Measurements from ENCODE around the gene SEMA6A.

The SEMA6A gene

DNA sequence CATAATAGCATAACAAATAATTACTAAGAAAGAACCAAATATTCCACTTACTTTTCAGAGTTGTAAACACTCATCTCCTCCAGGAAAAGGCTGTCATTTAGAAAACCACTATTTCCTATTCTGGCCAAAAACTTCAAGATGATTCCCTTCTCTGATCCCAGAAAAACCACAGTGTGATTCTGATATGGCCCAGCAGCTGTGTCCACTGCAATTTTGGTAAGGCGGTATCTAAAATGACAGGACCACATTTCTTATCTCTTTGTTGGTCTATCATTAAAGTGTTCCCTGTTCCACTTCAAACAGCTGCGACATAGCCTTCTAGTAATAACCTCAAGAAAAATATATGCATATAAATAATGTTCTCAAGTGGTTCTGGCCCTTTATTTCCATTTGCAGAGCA is 96.1 kb downstream of the SEMA6A start:
- TF ChIP-seq GLIS3 (CRISPR knock-in tag; IDR thresholded peaks at IDR 0.05), result no peak
- no peak for TF ChIP-seq OSR1 (CRISPR knock-in tag; IDR thresholded peaks at IDR 0.05)
- TF ChIP-seq SNAI2 (CRISPR knock-in tag; IDR thresholded peaks at IDR 0.05), result no peak
- TF ChIP-seq, protein P1, sequence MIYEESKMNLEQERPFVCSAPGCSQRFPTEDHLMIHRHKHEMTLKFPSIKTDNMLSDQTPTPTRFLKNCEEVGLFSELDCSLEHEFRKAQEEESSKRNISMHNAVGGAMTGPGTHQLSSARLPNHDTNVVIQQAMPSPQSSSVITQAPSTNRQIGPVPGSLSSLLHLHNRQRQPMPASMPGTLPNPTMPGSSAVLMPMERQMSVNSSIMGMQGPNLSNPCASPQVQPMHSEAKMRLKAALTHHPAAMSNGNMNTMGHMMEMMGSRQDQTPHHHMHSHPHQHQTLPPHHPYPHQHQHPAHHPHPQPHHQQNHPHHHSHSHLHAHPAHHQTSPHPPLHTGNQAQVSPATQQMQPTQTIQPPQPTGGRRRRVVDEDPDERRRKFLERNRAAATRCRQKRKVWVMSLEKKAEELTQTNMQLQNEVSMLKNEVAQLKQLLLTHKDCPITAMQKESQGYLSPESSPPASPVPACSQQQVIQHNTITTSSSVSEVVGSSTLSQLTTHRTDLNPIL (CRISPR knock-in tag; IDR thresholded peaks at IDR 0.05; ENCODE audit: low read depth), result no peak
- no peak for TF ChIP-seq ZNF70 (CRISPR knock-in tag; IDR thresholded peaks at IDR 0.05)
- no peak for TF ChIP-seq TOX (CRISPR knock-in tag; IDR thresholded peaks at IDR 0.05; ENCODE audit: borderline replicate concordance)
- TF ChIP-seq CSDC2 (CRISPR knock-in tag; IDR thresholded peaks at IDR 0.05), result no peak
- TF ChIP-seq, protein P2, sequence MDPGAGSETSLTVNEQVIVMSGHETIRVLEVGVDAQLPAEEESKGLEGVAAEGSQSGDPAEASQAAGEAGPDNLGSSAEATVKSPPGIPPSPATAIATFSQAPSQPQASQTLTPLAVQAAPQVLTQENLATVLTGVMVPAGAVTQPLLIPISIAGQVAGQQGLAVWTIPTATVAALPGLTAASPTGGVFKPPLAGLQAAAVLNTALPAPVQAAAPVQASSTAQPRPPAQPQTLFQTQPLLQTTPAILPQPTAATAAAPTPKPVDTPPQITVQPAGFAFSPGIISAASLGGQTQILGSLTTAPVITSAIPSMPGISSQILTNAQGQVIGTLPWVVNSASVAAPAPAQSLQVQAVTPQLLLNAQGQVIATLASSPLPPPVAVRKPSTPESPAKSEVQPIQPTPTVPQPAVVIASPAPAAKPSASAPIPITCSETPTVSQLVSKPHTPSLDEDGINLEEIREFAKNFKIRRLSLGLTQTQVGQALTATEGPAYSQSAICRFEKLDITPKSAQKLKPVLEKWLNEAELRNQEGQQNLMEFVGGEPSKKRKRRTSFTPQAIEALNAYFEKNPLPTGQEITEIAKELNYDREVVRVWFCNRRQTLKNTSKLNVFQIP (CRISPR knock-in tag; IDR thresholded peaks at IDR 0.05; ENCODE audit: borderline replicate concordance, low read depth), result no peak
- TF ChIP-seq RARB (CRISPR knock-in tag; IDR thresholded peaks at IDR 0.05), result no peak
- TF ChIP-seq ESRRG (CRISPR knock-in tag; IDR thresholded peaks at IDR 0.05), result no peak
- no peak for TF ChIP-seq ZNF8 (CRISPR knock-in tag; IDR thresholded peaks at IDR 0.05)
- TF ChIP-seq ARNTL (CRISPR knock-in tag; IDR thresholded peaks at IDR 0.05; ENCODE audit: borderline replicate concordance, low read depth), result no peak
- TF ChIP-seq ZFP30 (CRISPR knock-in tag; IDR thresholded peaks at IDR 0.05), result no peak
- no peak for TF ChIP-seq PPARA (CRISPR knock-in tag; IDR thresholded peaks at IDR 0.05; ENCODE audit: borderline replicate concordance)
- no peak for TF ChIP-seq ZFP3 (CRISPR knock-in tag; IDR thresholded peaks at IDR 0.05)
- no peak for TF ChIP-seq TCF4 (CRISPR knock-in tag; IDR thresholded peaks at IDR 0.05; ENCODE audit: borderline replicate concordance)
- TF ChIP-seq CSRNP3 (CRISPR knock-in tag; IDR thresholded peaks at IDR 0.05), result no peak
- no peak for TF ChIP-seq BACH2 (CRISPR knock-in tag; IDR thresholded peaks at IDR 0.05; ENCODE audit: borderline replicate concordance)
- no peak for TF ChIP-seq ZNF565 (CRISPR knock-in tag; conservative IDR thresholded peaks at IDR 0.05; ENCODE audit: low read depth)
- no peak for ATAC-seq

GRCh38 chr5:116476897-116477537 is 97.6 kb downstream of the SEMA6A start:
- TF ChIP-seq TCF4 (CRISPR knock-in tag; IDR thresholded peaks at IDR 0.05; ENCODE audit: borderline replicate concordance), result no peak
- TF ChIP-seq ISL1 (CRISPR knock-in tag; IDR thresholded peaks at IDR 0.05), result no peak
- TF ChIP-seq ESRRG (CRISPR knock-in tag; IDR thresholded peaks at IDR 0.05), result no peak
- TF ChIP-seq ZNF565 (CRISPR knock-in tag; conservative IDR thresholded peaks at IDR 0.05; ENCODE audit: low read depth), result no peak
- no peak for TF ChIP-seq ZNF70 (CRISPR knock-in tag; IDR thresholded peaks at IDR 0.05)
- TF ChIP-seq CSDC2 (CRISPR knock-in tag; IDR thresholded peaks at IDR 0.05), result no peak
- TF ChIP-seq RARB (CRISPR knock-in tag; IDR thresholded peaks at IDR 0.05), result no peak
- ATAC-seq, result no peak

DNA sequence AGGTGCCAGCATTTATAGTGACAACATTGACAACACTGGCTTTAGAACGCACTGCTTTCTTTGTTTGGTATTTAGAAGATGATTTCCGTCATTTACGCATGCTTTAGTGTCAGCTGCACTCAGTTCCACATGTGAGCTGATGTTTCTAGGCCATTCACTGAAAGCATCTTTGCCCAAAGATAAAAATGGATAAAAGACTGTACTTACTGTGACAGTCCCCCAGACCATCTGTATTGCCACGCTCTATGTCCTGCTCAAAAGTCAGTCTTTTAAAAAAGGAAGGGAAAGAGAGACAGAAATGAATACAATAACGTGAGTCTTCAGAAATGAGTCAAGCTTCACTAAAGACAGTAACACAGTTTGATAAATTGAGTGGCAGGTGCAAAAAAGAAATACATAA is 99.3 kb downstream of the SEMA6A start:
- no peak for TF ChIP-seq OSR1 (CRISPR knock-in tag; IDR thresholded peaks at IDR 0.05)
- TF ChIP-seq, protein P3, sequence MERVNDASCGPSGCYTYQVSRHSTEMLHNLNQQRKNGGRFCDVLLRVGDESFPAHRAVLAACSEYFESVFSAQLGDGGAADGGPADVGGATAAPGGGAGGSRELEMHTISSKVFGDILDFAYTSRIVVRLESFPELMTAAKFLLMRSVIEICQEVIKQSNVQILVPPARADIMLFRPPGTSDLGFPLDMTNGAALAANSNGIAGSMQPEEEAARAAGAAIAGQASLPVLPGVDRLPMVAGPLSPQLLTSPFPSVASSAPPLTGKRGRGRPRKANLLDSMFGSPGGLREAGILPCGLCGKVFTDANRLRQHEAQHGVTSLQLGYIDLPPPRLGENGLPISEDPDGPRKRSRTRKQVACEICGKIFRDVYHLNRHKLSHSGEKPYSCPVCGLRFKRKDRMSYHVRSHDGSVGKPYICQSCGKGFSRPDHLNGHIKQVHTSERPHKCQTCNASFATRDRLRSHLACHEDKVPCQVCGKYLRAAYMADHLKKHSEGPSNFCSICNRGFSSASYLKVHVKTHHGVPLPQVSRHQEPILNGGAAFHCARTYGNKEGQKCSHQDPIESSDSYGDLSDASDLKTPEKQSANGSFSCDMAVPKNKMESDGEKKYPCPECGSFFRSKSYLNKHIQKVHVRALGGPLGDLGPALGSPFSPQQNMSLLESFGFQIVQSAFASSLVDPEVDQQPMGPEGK (CRISPR knock-in tag; IDR thresholded peaks at IDR 0.05; ENCODE audit: borderline replicate concordance), result no peak
- no peak for TF ChIP-seq BACH2 (CRISPR knock-in tag; IDR thresholded peaks at IDR 0.05; ENCODE audit: borderline replicate concordance)
- no peak for TF ChIP-seq ZNF565 (CRISPR knock-in tag; conservative IDR thresholded peaks at IDR 0.05; ENCODE audit: low read depth)
- TF ChIP-seq RARB (CRISPR knock-in tag; IDR thresholded peaks at IDR 0.05), result no peak
- no peak for TF ChIP-seq CSDC2 (CRISPR knock-in tag; IDR thresholded peaks at IDR 0.05)
- no peak for TF ChIP-seq ARNTL (CRISPR knock-in tag; IDR thresholded peaks at IDR 0.05; ENCODE audit: borderline replicate concordance, low read depth)
- TF ChIP-seq GLIS3 (CRISPR knock-in tag; IDR thresholded peaks at IDR 0.05), result no peak
- no peak for TF ChIP-seq TCF4 (CRISPR knock-in tag; IDR thresholded peaks at IDR 0.05; ENCODE audit: borderline replicate concordance)
- ATAC-seq, result no peak

DNA sequence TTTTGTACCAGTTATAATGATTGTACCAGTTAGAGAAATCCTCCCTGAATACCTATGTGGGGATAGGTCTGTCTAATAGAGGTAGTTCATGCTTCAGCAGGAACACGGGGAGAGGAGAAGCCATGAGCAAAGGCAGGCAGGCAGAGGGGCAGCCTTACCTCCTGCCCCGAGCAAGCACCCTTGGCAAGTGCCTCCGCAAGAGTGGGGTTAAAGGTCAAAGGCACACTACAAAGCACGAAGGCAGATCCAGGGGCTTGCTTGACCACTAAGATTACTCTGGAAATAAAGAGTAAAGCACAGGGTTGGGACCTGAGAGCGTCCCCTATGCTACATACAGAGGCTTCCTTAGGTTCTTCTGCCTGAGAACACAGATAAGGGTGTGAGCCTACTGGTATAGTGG is 100.9 kb downstream of the SEMA6A start:
- no peak for ATAC-seq
- TF ChIP-seq ZNF565 (CRISPR knock-in tag; conservative IDR thresholded peaks at IDR 0.05; ENCODE audit: low read depth), result no peak
- TF ChIP-seq, protein P3 (CRISPR knock-in tag; IDR thresholded peaks at IDR 0.05; ENCODE audit: borderline replicate concordance), result no peak
- TF ChIP-seq, protein P1 (CRISPR knock-in tag; IDR thresholded peaks at IDR 0.05; ENCODE audit: low read depth), result no peak
- no peak for TF ChIP-seq CSDC2 (CRISPR knock-in tag; IDR thresholded peaks at IDR 0.05)
- TF ChIP-seq BACH2 (CRISPR knock-in tag; IDR thresholded peaks at IDR 0.05; ENCODE audit: borderline replicate concordance), result no peak
- TF ChIP-seq TSHZ2 (CRISPR knock-in tag; IDR thresholded peaks at IDR 0.05), result no peak
- no peak for TF ChIP-seq ISL1 (CRISPR knock-in tag; IDR thresholded peaks at IDR 0.05)
- TF ChIP-seq OSR1 (CRISPR knock-in tag; IDR thresholded peaks at IDR 0.05), result no peak
